ENCODE data around the gene COL4A2.

The COL4A2 gene

GRCh38 chr13:110304256-110304655 is 2.8 kb upstream of the COL4A2 start:
- H3K36me3 ChIP-seq (ENCODE audit: insufficient read depth, low read length): no peaks in the 10 kb centered on the region
- peak overlapping the region; percentile 96 for H3K27ac ChIP-seq (ENCODE audit: low read depth, low read length)
- H3K9me3 ChIP-seq (ENCODE audit: low read length): no peaks in the 10 kb centered on the region
- H3K9ac ChIP-seq (ENCODE audit: low read length): peak overlapping the region; percentile 77
- H3K4me1 ChIP-seq (ENCODE audit: insufficient read depth, low read length): peaks cover 54% of the 10 kb centered on the region
- no peaks in the 10 kb centered on the region for H3K27me3 ChIP-seq (ENCODE audit: control insufficient read depth in 1 of 2, insufficient read depth in 2 of 2, low read length in 2 of 2)
- peak overlapping the region in 1 of 2 donors; percentile 79 for H3K4me3 ChIP-seq (ENCODE audit: low read depth in 1 of 2, low read length in 2 of 2)

GRCh38 chr13:110305001-110305400 is 2.1 kb upstream of the COL4A2 start:
- Histone ChIP-seq H3K36me3 (ENCODE audit: insufficient read depth, low read length) (peaks cover 3% of the 10 kb centered on the region), H3K27ac (ENCODE audit: low read depth, low read length) (peak overlapping the region; percentile 96), H3K9ac (ENCODE audit: low read length) (peak overlapping the region; percentile 77), H3K4me1 (ENCODE audit: insufficient read depth, low read length) (peaks cover 56% of the 10 kb centered on the region), H3K27me3 (ENCODE audit: control insufficient read depth in 1 of 2, insufficient read depth in 2 of 2, low read length in 2 of 2) (no peaks in the 10 kb centered on the region), H3K9me3 (ENCODE audit: low read length) (no peaks in the 10 kb centered on the region), H3K4me3 (ENCODE audit: low read depth in 1 of 2, low read length in 2 of 2) (peak overlapping the region; percentile 79 to 81)

DNA sequence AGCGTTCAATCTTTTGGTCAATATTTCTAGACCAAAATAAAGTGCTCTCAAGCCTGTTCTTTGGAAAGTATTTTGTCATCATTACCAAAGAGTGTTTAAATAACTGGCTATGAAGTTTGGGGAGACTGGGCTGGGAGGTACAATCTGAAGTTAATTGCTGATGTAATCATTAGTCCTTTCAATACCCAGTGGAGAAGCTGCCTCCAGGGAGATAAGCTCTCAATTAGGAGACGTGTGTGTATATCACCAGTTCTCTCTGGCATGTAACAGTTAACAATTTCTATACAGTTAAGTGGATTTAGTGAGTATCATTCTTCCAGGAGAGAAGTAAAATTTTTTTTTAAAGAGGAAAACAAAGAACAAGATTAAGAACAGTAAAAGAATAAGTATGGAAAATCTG is 1.5 kb upstream of the COL4A2 start:
- Histone ChIP-seq H3K27ac (ENCODE audit: low read depth, low read length) (peak overlapping the region; percentile 96), H3K4me3 (ENCODE audit: low read depth in 1 of 2, low read length in 2 of 2) (peak overlapping the region; percentile 79 to 81), H3K27me3 (ENCODE audit: control insufficient read depth in 1 of 2, insufficient read depth in 2 of 2, low read length in 2 of 2) (no peaks in the 10 kb centered on the region), H3K9ac (ENCODE audit: low read length) (peak overlapping the region; percentile 77), H3K9me3 (ENCODE audit: low read length) (no peaks in the 10 kb centered on the region), H3K4me1 (ENCODE audit: insufficient read depth, low read length) (peaks cover 55% of the 10 kb centered on the region), H3K36me3 (ENCODE audit: insufficient read depth, low read length) (peaks cover 6% of the 10 kb centered on the region)

DNA sequence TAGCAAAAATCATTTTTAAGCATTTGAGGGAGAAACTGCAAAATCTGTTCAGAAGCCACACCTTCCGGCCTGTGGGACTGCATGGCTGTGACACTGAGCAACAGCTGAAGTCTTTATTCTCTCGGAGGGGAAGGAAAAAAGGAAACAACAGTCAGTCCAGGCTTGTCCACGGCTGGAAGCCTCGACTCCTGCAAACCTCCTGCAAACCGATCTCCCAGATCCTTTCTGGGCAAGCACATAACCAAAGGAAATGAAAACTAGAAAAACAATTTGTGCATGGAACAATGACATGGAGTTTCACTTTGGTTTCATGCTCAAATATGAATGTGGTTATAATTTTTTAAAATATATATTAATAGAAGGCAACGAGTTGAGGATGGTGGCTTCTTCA is 1.1 kb upstream of the COL4A2 start:
- Histone ChIP-seq H3K36me3 (ENCODE audit: insufficient read depth, low read length) (peaks cover 10% of the 10 kb centered on the region), H3K4me3 (ENCODE audit: low read depth in 1 of 2, low read length in 2 of 2) (peak overlapping the region; percentile 79 to 81), H3K4me1 (ENCODE audit: insufficient read depth, low read length) (peaks cover 55% of the 10 kb centered on the region), H3K27ac (ENCODE audit: low read depth, low read length) (peak overlapping the region; percentile 96), H3K9ac (ENCODE audit: low read length) (peak overlapping the region; percentile 77), H3K9me3 (ENCODE audit: low read length) (no peaks in the 10 kb centered on the region), H3K27me3 (ENCODE audit: control insufficient read depth in 1 of 2, insufficient read depth in 2 of 2, low read length in 2 of 2) (no peaks in the 10 kb centered on the region)

DNA sequence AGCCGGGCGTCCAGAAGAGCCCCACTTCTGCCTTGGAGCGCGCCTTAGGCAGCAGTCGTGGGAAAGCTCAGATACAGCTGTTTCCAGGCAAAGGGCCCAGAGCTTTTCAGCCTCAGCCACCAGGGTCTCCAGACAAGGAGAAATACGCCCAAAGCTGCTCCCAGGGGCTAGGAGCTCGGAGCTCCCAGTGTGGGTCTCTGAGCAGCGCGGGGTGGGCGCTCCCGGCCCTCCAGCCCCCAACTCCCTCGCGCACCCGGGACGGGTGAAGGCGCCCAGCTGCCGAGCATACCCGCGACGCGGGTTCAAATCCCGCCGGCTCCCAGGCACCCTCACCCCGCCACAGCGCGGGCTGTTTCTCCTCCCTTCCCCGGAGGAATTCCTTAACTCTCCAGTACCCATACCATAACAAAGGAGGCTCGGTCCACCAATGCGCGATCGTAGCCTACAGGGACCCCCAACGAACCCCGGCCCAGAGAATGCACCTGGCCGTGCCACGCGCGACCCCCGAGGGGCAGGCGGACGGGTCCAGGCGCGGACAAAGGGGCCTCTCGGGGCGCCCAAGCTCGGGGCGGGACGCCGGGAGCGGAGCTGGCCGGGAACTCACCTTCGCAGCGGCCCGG is 634 bp upstream of the COL4A2 start:
- H3K9ac ChIP-seq (ENCODE audit: low read length): peak overlapping the region; percentile 77
- peak overlapping the region; percentile 96 for H3K27ac ChIP-seq (ENCODE audit: low read depth, low read length)
- peaks cover 15% of the 10 kb centered on the region for H3K36me3 ChIP-seq (ENCODE audit: insufficient read depth, low read length)
- no peaks in the 10 kb centered on the region for H3K27me3 ChIP-seq (ENCODE audit: control insufficient read depth in 1 of 2, insufficient read depth in 2 of 2, low read length in 2 of 2)
- peaks cover 55% of the 10 kb centered on the region for H3K4me1 ChIP-seq (ENCODE audit: insufficient read depth, low read length)
- no peaks in the 10 kb centered on the region for H3K9me3 ChIP-seq (ENCODE audit: low read length)
- peak overlapping the region; percentile 79 to 81 for H3K4me3 ChIP-seq (ENCODE audit: low read depth in 1 of 2, low read length in 2 of 2)

- Histone ChIP-seq H3K27me3 (ENCODE audit: control insufficient read depth in 1 of 2, insufficient read depth in 2 of 2, low read length in 2 of 2) (no peaks in the 10 kb centered on the region), H3K4me1 (ENCODE audit: insufficient read depth, low read length) (peaks cover 56% of the 10 kb centered on the region), H3K9me3 (ENCODE audit: low read length) (no peaks in the 10 kb centered on the region), H3K9ac (ENCODE audit: low read length) (peak overlapping the region; percentile 84), H3K27ac (ENCODE audit: low read depth, low read length) (peak overlapping the region; percentile 96), H3K4me3 (ENCODE audit: low read depth in 1 of 2, low read length in 2 of 2) (peak overlapping the region; percentile 88 to 95), H3K36me3 (ENCODE audit: insufficient read depth, low read length) (peaks cover 15% of the 10 kb centered on the region)
Observed at GRCh38 chr13:110307767-110308655, 927 bp downstream of the COL4A2 start.

- Histone ChIP-seq H3K9me3 (ENCODE audit: low read length) (no peaks in the 10 kb centered on the region), H3K4me3 (ENCODE audit: low read depth in 1 of 2, low read length in 2 of 2) (peak overlapping the region; percentile 88 to 95), H3K9ac (ENCODE audit: low read length) (peak overlapping the region; percentile 84), H3K36me3 (ENCODE audit: insufficient read depth, low read length) (peaks cover 15% of the 10 kb centered on the region), H3K27ac (ENCODE audit: low read depth, low read length) (peak overlapping the region; percentile 96), H3K27me3 (ENCODE audit: control insufficient read depth in 1 of 2, insufficient read depth in 2 of 2, low read length in 2 of 2) (no peaks in the 10 kb centered on the region), H3K4me1 (ENCODE audit: insufficient read depth, low read length) (peaks cover 50% of the 10 kb centered on the region)
Observed at GRCh38 chr13:110308656-110309359, 1.7 kb downstream of the COL4A2 start.

DNA sequence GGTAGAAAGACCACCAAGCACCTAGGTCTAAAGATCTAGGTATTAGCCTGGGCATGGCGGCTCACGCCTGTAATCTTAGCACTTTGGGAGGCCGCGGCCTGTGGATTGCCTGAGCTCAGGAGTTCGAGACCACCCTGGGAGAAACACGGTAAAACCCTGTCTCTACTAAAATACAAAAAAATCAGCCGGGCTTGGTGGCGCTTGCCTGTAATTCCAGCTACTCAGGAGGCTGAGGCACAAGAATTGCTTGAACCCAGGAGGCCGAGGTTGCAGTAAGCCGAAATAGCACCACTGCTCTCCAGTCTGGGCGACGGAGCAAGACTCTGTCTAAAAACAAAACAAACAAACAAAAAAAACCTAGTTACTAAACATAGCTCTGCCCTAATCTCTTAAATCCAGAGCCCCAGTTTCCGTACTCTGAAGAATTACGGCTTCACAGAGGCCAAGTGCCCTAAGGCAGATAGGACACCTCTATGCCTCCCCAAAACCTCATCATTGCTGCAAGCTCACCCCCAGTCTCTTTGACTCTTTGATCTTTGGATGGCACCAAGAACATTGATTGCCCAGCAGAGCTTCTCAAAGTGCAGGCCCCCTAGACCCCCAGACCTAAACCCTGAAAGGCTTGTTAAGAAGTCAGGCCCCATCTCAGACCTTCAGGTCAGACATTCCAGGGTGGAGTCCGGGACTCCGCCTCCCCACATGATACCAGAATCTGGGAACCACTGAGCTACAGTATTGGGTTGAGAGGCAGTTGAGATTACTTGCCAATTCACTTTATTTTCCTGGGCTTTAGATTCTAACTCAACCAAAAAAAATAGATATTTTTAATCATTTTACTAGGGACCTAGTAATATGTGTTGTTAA is 2.8 kb downstream of the COL4A2 start:
- H3K9ac ChIP-seq (ENCODE audit: low read length): peak overlapping the region; percentile 84
- peak overlapping the region; percentile 44 to 88 for H3K4me3 ChIP-seq (ENCODE audit: low read depth in 1 of 2, low read length in 2 of 2)
- peaks cover 50% of the 10 kb centered on the region for H3K4me1 ChIP-seq (ENCODE audit: insufficient read depth, low read length)
- H3K36me3 ChIP-seq (ENCODE audit: insufficient read depth, low read length): peaks cover 15% of the 10 kb centered on the region
- peak overlapping the region; percentile 96 for H3K27ac ChIP-seq (ENCODE audit: low read depth, low read length)
- H3K27me3 ChIP-seq (ENCODE audit: control insufficient read depth in 1 of 2, insufficient read depth in 2 of 2, low read length in 2 of 2): no peaks in the 10 kb centered on the region
- no peaks in the 10 kb centered on the region for H3K9me3 ChIP-seq (ENCODE audit: low read length)

- Histone ChIP-seq H3K27me3 (ENCODE audit: control insufficient read depth in 1 of 2, insufficient read depth in 2 of 2, low read length in 2 of 2) (no peaks in the 10 kb centered on the region), H3K4me1 (ENCODE audit: insufficient read depth, low read length) (peaks cover 59% of the 10 kb centered on the region), H3K9me3 (ENCODE audit: low read length) (no peaks in the 10 kb centered on the region), H3K9ac (ENCODE audit: low read length) (peak overlapping the region; percentile 84), H3K4me3 (ENCODE audit: low read depth in 1 of 2, low read length in 2 of 2) (peak overlapping the region; percentile 44 to 88), H3K36me3 (ENCODE audit: insufficient read depth, low read length) (peaks cover 15% of the 10 kb centered on the region), H3K27ac (ENCODE audit: low read depth, low read length) (peak overlapping the region; percentile 96)
Observed at GRCh38 chr13:110310541-110311442, 3.7 kb downstream of the COL4A2 start.
